ENCODE results near the gene PIEZO1. TPM values are rescaled to one million over a fixed set of nuclear protein-coding genes. Genes with fewer than 3 reads are reported as not detected.
"Not testable (repeated sequence)": the region's sequence is repeated elsewhere in the genome, so short reads cannot be mapped to it uniquely, and the experiment has no call there.

PIEZO1 gene
- total and polyA plus RNA-seq, 10 of the 15 experiments (the other 5 are each of a cell fraction or from before 2014, with no cell fraction given), result 1.3 to 169 (median 33.4) TPM

DNA sequence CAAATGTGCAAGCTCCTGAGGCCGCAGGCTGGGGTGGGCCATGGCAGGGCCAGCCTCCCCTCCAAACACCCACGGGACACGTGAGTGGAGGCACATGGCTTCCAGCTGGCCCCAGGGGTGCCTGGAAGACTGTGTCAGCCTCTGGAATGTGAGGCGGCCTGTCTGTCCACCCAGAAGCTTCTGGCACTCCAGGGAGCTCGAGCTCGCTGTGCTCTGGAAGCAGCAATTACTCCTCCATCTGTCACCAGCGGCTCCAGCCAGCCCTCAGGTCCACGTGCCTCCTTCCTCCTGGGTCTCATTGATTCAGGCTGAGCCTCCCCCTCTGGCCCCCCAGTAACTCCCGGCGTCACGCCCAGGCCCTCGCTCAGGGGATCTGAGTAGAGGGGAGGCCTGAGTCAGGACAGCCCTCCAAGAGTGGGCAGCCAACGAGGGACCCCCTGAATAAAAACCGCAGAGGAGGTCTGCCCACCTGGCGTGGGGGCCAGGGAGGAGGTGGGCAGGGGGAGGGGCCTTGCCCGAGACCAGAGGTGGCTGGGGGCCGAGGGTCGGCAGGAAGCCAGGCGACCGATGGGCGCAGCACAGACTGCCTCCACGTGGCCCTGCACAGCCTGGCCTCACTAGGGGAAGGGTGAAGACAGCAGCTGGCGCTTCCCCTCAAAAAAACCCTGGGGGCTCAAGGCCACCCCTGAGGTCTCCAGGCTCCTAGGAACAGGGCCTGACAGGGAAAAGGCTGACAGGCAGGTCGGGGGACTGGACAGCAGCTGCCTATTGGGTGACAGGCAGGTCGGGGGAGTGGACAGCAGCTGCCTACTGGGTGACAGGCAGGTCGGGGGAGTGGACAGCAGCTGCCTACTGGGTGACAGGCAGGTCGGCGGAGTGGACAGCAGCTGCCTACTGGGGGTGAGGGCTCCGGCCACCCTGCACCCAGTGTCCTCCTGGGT lies 11.9 kb downstream of the PIEZO1 start:
- CTCF ChIA-PET, result interaction anchor here (0.6 to 1.8 kb wide), 2 partner anchors 11 to 36 kb away, joined by 4 read pairs; no protein-coding TSS in a partner anchor
- Histone ChIP-seq H4K20me1 (ENCODE audit: control insufficient read depth, insufficient read depth) (no peaks in the 10 kb centered on the region; the same call in 1 of the 2 replicates), H3K4me2 (ENCODE audit: control insufficient read depth, insufficient read depth) (no peak overlapping the region)

DNA sequence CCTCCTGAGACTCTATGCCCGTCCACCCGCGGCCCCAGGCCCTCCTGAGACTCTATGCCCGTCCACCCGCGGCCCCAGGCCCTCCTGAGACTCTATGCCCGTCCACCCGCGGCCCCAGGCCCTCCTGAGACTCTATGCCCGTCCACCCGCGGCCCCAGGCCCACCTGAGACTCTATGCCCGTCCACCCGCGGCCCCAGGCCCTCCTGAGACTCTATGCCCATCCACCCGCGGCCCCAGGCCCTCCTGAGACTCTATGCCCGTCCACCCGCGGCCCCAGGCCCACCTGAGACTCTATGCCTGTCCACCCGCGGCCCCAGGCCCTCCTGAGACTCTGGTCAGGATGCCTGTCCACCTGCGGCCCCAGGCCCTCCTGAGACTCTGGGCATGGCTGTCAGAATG lies 13.2 kb downstream of the PIEZO1 start:
- H3K4me2 ChIP-seq (ENCODE audit: control insufficient read depth, insufficient read depth); H4K20me1 ChIP-seq (ENCODE audit: control insufficient read depth, insufficient read depth); H3K9ac ChIP-seq (ENCODE audit: control insufficient read depth, insufficient read depth, low read length); CTCF ChIA-PET; DNase-seq (ENCODE audit: low read depth, low spot score); in situ Hi-C loops (cut with MboI); ATAC-seq; FAIRE-seq; H3K27ac ChIP-seq (ENCODE audit: control insufficient read depth, insufficient read depth); H3K36me3 ChIP-seq (ENCODE audit: control insufficient read depth in 2 of 2, insufficient read depth in 2 of 2, low read length in 1 of 2); SMC1A ChIA-PET (ENCODE audit: uncharacterized antibody, unreplicated experiment); H2AFZ ChIP-seq (ENCODE audit: control insufficient read depth, low read depth, low read length); H3K4me3 ChIP-seq; H3K9me3 ChIP-seq (replicated peaks; ENCODE audit: control insufficient read depth, insufficient read depth, low read length); intact Hi-C loops (cut with micrococcal nuclease; ENCODE audit: unreplicated experiment); BruUV-seq (replicated peaks); H3K27me3 ChIP-seq (replicated peaks in 1 of 2; ENCODE audit: control insufficient read depth in 2 of 2, insufficient read depth in 2 of 2, low read length in 1 of 2); RAD21 ChIA-PET (ENCODE audit: unreplicated experiment): not testable (repeated sequence)
- Histone ChIP-seq H3K79me2 (ENCODE audit: control insufficient read depth, insufficient read depth, low read length) (peaks cover 62% of the 10 kb centered on the region), H3K4me1 (ENCODE audit: control insufficient read depth, insufficient read depth, low read length) (peaks cover 28% of the 10 kb centered on the region)
- peak; percentile 2; the same call in 1 of the 2 replicates for TF ChIP-seq POLR2A (IDR thresholded peaks at IDR 0.05; ENCODE audit: low read depth, low read length)
- POLR2A ChIA-PET, result interaction anchor here (0.7 to 1.1 kb wide), 2 partner anchors 23 to 70 kb away, joined by 5 to 6 read pairs; no protein-coding TSS in a partner anchor
- WGBS (ENCODE audit: insufficient coverage, insufficient replicate concordance, low lambda C conversion rate, missing lambda C conversion rate), result 55% methylated on average over 10 of the region's 23 CpGs

More for the DNA sequence above, 11.9 kb downstream of the PIEZO1 start:
- TF ChIP-seq POLR2A (IDR thresholded peaks at IDR 0.05; ENCODE audit: low read depth, low read length) (peak; percentile 34; the same call in 1 of the 2 replicates), SMAD1 (IDR thresholded peaks at IDR 0.05; ENCODE audit: low read depth, partially characterized antibody) (no peak)
- H3K36me3 ChIP-seq (ENCODE audit: control insufficient read depth in 2 of 2, insufficient read depth in 2 of 2, low read length in 1 of 2), result peaks cover 0 to 6% of the 10 kb centered on the region in 2 experiments; a peak in 2 of 4 replicates
- no peaks in the 10 kb centered on the region for H3K9me3 ChIP-seq (replicated peaks; ENCODE audit: control insufficient read depth, insufficient read depth, low read length)
- H3K4me1 ChIP-seq (ENCODE audit: control insufficient read depth, insufficient read depth, low read length), result peaks cover 18% of the 10 kb centered on the region
- ATAC-seq (no peak), DNase-seq (ENCODE audit: low read depth, low spot score) (no peak), FAIRE-seq (no peak)
- no TSS peak for BruUV-seq (replicated peaks)
- POLR2A ChIA-PET, result interaction anchor here (0.7 kb wide), 1 partner anchor 22 kb away, joined by 6 read pairs; no protein-coding TSS in a partner anchor
- no peak overlapping the region for H3K9ac ChIP-seq (ENCODE audit: control insufficient read depth, insufficient read depth, low read length)
- H2AFZ ChIP-seq (ENCODE audit: control insufficient read depth, low read depth, low read length), result no peak overlapping the region
- H3K27ac ChIP-seq (ENCODE audit: control insufficient read depth, insufficient read depth), result no peak overlapping the region
- no peaks in the 10 kb centered on the region for H3K27me3 ChIP-seq (replicated peaks in 1 of 2; ENCODE audit: control insufficient read depth in 2 of 2, insufficient read depth in 2 of 2, low read length in 1 of 2)
- peaks cover 60% of the 10 kb centered on the region for H3K79me2 ChIP-seq (ENCODE audit: control insufficient read depth, insufficient read depth, low read length)
- RAD21 ChIA-PET (ENCODE audit: unreplicated experiment), result no interaction called here
- SMC1A ChIA-PET (ENCODE audit: uncharacterized antibody, unreplicated experiment), result no interaction called here
- intact Hi-C loops (cut with micrococcal nuclease; ENCODE audit: unreplicated experiment) (no loop called here), in situ Hi-C loops (cut with MboI) (no loop called here)
- 73% methylated on average over 29 of the region's 29 CpGs for WGBS (ENCODE audit: insufficient coverage, insufficient replicate concordance, low lambda C conversion rate, missing lambda C conversion rate)
- no peak overlapping the region for H3K4me3 ChIP-seq

Measured in GM12878 (cell line).